KMS-11 (cell line): Measurements from ENCODE around the gene ATXN10.

Experiments
- H2AFZ ChIP-seq: fragments of 200-600 bp; sonication (generic); 2 replicates; pipeline ENCODE4 v1.6.1; 2016; ENCODE audit warnings: antibody characterized with exemption, mixed run types, low read depth
- H3K27ac ChIP-seq: fragments of 200-600 bp; sonication (generic); 2 replicates; pipeline ENCODE4 v1.6.1; 2016; ENCODE audit warnings: mild to moderate bottlenecking, mixed run types
- H3K27me3 ChIP-seq: fragments of 200-600 bp; sonication (generic); 2 replicates; pipeline ENCODE4 v1.6.1; 2017; ENCODE audit warnings: mild to moderate bottlenecking, low read depth, mixed run types, moderate library complexity; ENCODE audit not compliant: insufficient read depth
- H3K36me3 ChIP-seq: fragments of 200-600 bp; sonication (generic); 2 replicates; pipeline ENCODE4 v1.6.1; 2017; ENCODE audit warnings: mild to moderate bottlenecking, mixed run types; ENCODE audit not compliant: insufficient read depth
- H3K4me1 ChIP-seq: fragments of 200-600 bp; sonication (generic); 2 replicates; pipeline ENCODE4 v1.6.1; 2016; ENCODE audit warnings: mild to moderate bottlenecking, low read depth, mixed run types; ENCODE audit not compliant: poor library complexity, severe bottlenecking
- H3K4me2 ChIP-seq: fragments of 200-600 bp; sonication (generic); 2 replicates; pipeline ENCODE4 v1.7.0; 2016; ENCODE audit warnings: mild to moderate bottlenecking, mixed run types
- H3K4me3 ChIP-seq: fragments of 200-600 bp; sonication (generic); IDR thresholded peaks from 2 replicates; pipeline ENCODE4 v1.6.1; 2017; ENCODE audit warnings: low read depth, low read length, mixed read lengths; ENCODE audit not compliant: insufficient read depth
- H3K79me2 ChIP-seq: fragments of 200-600 bp; sonication (generic); 2 replicates; pipeline ENCODE4 v1.6.1; 2016; ENCODE audit warnings: low read depth, mixed run types; ENCODE audit not compliant: insufficient read depth
- H3K9ac ChIP-seq: fragments of 200-600 bp; sonication (generic); 2 replicates; pipeline ENCODE4 v1.6.1; 2016; ENCODE audit warnings: mild to moderate bottlenecking, mixed run types
- H4K20me1 ChIP-seq: fragments of 200-600 bp; sonication (generic); 2 replicates; pipeline ENCODE4 v1.6.1; 2016; ENCODE audit warnings: mild to moderate bottlenecking, mixed run types; ENCODE audit not compliant: insufficient read depth
- CTCF ChIP-seq: fragments of 200-600 bp; sonication (generic); conservative IDR thresholded peaks from 2 replicates; pipeline ENCODE4 v1.6.1; 2017; ENCODE audit warnings: low read depth, mild to moderate bottlenecking, antibody characterized with exemption, low read length, moderate library complexity, mixed read lengths

ATXN10 gene

GRCh38 chr22:45735273-45735672 is 63.6 kb downstream of the ATXN10 start:
- Histone ChIP-seq H3K9ac (no peak overlapping the region), H3K4me3 (no peak overlapping the region), H3K27me3 (no peaks in the 10 kb centered on the region), H4K20me1 (no peaks in the 10 kb centered on the region), H3K36me3 (no peaks in the 10 kb centered on the region), H2AFZ (no peak overlapping the region), H3K79me2 (no peaks in the 10 kb centered on the region), H3K4me2 (no peak overlapping the region), H3K27ac (no peak overlapping the region), H3K4me1 (peaks cover 6% of the 10 kb centered on the region)
- TF ChIP-seq CTCF, result no peak

GRCh38 chr22:45738206-45738605 is 66.6 kb downstream of the ATXN10 start:
- Histone ChIP-seq H3K9ac (no peak overlapping the region), H2AFZ (no peak overlapping the region), H3K79me2 (no peaks in the 10 kb centered on the region), H4K20me1 (no peaks in the 10 kb centered on the region), H3K4me2 (no peak overlapping the region), H3K27me3 (no peaks in the 10 kb centered on the region), H3K36me3 (peaks cover 4% of the 10 kb centered on the region; the same call in 1 of the 2 replicates), H3K4me3 (no peak overlapping the region), H3K4me1 (peaks cover 6% of the 10 kb centered on the region), H3K27ac (no peak overlapping the region)
- no peak for TF ChIP-seq CTCF

DNA sequence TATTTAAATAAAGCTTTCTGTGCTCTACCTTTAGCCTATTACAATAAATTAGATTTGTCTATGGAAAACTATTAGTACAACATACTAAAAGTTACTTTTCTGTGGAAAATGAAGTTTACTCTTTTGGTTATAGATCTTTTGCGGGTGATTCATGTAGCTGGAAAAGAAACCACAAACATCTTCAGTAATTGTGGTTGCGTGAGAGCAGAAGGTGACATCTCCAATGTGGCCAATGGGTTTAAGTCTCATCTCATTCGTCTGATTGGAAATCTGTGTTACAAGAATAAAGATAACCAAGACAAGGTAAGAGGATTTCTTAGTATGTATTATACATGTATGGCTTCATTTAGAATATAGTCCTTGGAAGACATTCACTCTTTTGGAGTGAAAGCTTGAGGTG is 68.6 kb downstream of the ATXN10 start:
- Histone ChIP-seq H2AFZ (no peak overlapping the region), H3K79me2 (no peaks in the 10 kb centered on the region), H3K36me3 (peaks cover 4% of the 10 kb centered on the region), H3K4me2 (no peak overlapping the region), H3K27ac (no peak overlapping the region), H3K4me3 (no peak overlapping the region), H3K27me3 (no peaks in the 10 kb centered on the region), H3K4me1 (peaks cover 6% of the 10 kb centered on the region), H3K9ac (no peak overlapping the region), H4K20me1 (no peaks in the 10 kb centered on the region)
- TF ChIP-seq CTCF, result no peak

DNA sequence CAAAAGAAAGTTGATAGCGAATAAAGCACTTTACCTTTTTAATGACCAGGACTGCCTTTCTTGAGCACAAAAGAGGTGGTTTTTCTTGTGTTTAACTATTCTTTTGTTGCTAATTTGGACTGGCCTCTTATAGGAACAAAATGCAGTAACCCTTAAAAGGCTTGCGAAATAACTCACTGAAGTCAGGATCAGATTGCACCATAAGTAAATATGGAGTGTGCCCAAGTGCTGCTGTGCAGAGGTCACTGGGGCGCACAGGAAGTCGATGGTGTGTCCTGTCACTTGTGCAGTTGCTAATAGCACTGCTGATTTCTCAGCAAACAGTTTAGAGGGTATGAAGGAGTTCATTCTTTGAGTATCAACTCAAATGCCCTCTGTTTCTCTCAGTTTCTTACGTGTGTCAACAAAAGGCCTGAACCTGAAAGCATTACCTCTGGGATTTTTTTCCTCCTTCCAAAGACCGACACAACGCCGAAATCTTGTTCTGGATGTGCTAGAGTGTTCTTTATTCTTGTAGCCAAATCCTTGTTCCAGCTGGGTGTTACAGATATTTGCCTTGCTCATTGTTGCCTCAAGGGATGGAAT is 71.3 kb downstream of the ATXN10 start:
- no peaks in the 10 kb centered on the region for H3K27me3 ChIP-seq
- H3K9ac ChIP-seq, result no peak overlapping the region
- H3K4me2 ChIP-seq, result no peak overlapping the region
- peaks cover 4% of the 10 kb centered on the region for H3K4me1 ChIP-seq
- no peak for TF ChIP-seq CTCF
- no peaks in the 10 kb centered on the region for H3K79me2 ChIP-seq
- no peak overlapping the region for H2AFZ ChIP-seq
- H4K20me1 ChIP-seq, result no peaks in the 10 kb centered on the region
- H3K27ac ChIP-seq, result no peak overlapping the region
- no peak overlapping the region for H3K4me3 ChIP-seq
- peaks cover 4% of the 10 kb centered on the region for H3K36me3 ChIP-seq
